GM19324 (cell line): Measurements from ENCODE around the gene HSPBAP1.
A peak's percentile ranks its signal among the peaks of the same experiment; 100 is the strongest.
"Not testable (repeated sequence)": the region's sequence is repeated elsewhere in the genome, so short reads cannot be mapped to it uniquely, and the experiment has no call there.

Experiments
- ATAC-seq: cut with Tn5 transposase; IDR thresholded peaks from one replicate; pipeline ENCODE4 v1.9.1; 2021; ENCODE audit warnings: mild to moderate bottlenecking, moderate library complexity; ENCODE audit not compliant: unreplicated experiment, low FRiP score

Gene HSPBAP1

GRCh38 chr3:122743581-122744120, 50.0 kb downstream of the HSPBAP1 start:
- no peak for ATAC-seq

- ATAC-seq, result no peak
Observed at GRCh38 chr3:122742234-122742633, 51.4 kb downstream of the HSPBAP1 start.

- ATAC-seq, result no peak
Observed at GRCh38 chr3:122739172-122739571, 54.5 kb downstream of the HSPBAP1 start.

- ATAC-seq, result not testable (repeated sequence)
Observed at GRCh38 chr3:122732682-122733525, 60.7 kb downstream of the HSPBAP1 start.

GRCh38 chr3:122730240-122730639, 63.4 kb downstream of the HSPBAP1 start:
- no peak for ATAC-seq

GRCh38 chr3:122728756-122729514, 64.7 kb downstream of the HSPBAP1 start:
- no peak for ATAC-seq

- no peak for ATAC-seq
Observed at GRCh38 chr3:122728186-122728585, 65.4 kb downstream of the HSPBAP1 start.

- ATAC-seq, result no peak
Observed at GRCh38 chr3:122727766-122728165, 65.9 kb downstream of the HSPBAP1 start.

GRCh38 chr3:122727294-122727693, 66.3 kb downstream of the HSPBAP1 start:
- ATAC-seq, result no peak

GRCh38 chr3:122725106-122725505, 68.5 kb downstream of the HSPBAP1 start:
- ATAC-seq, result no peak

- ATAC-seq, result no peak
Observed at GRCh38 chr3:122719273-122719921, 74.2 kb downstream of the HSPBAP1 start.

GRCh38 chr3:122716667-122717066, 77.0 kb downstream of the HSPBAP1 start:
- no peak for ATAC-seq

- no peak for ATAC-seq
Observed at GRCh38 chr3:122714273-122714672, 79.4 kb downstream of the HSPBAP1 start.

GRCh38 chr3:122710616-122711251, 82.9 kb downstream of the HSPBAP1 start:
- not testable (repeated sequence) for ATAC-seq

- ATAC-seq, result no peak
Observed at GRCh38 chr3:122705379-122705778, 88.3 kb downstream of the HSPBAP1 start.

GRCh38 chr3:122700193-122700592, 93.4 kb downstream of the HSPBAP1 start:
- ATAC-seq, result no peak

GRCh38 chr3:122697952-122698620, 95.5 kb downstream of the HSPBAP1 start:
- ATAC-seq, result no peak

GRCh38 chr3:122695927-122696561, 97.6 kb downstream of the HSPBAP1 start:
- ATAC-seq, result no peak

- ATAC-seq, result peak; percentile 41
Observed at GRCh38 chr3:122694966-122695365, 98.7 kb downstream of the HSPBAP1 start.
